GM03348 (cell line): ENCODE data around the gene TM9SF1.

ENCODE experiments used
- DNase-seq: peaks from one replicate; pipeline ENCODE4 v3.0.0; 2012; ENCODE audit warnings: low spot score

Gene TM9SF1

GRCh38 chr14:24197056-24197450, 1.8 kb upstream of the TM9SF1 start:
- no peak for DNase-seq

- peak; percentile 47 for DNase-seq
These were observed 1.1 kb upstream of the TM9SF1 start for GRCh38 chr14:24196071-24197055.

- no peak for DNase-seq
These were observed 412 bp downstream of the TM9SF1 start for GRCh38 chr14:24194873-24195185.

GRCh38 chr14:24194186-24194872, 912 bp downstream of the TM9SF1 start:
- DNase-seq, result no peak

- DNase-seq, result no peak
These were observed 2.3 kb downstream of the TM9SF1 start for GRCh38 chr14:24192933-24193332.

- DNase-seq, result no peak
These were observed 4.8 kb downstream of the TM9SF1 start for GRCh38 chr14:24190416-24190815.

GRCh38 chr14:24189460-24189859, 5.8 kb downstream of the TM9SF1 start:
- DNase-seq, result no peak

GRCh38 chr14:24189059-24189375, 6.2 kb downstream of the TM9SF1 start:
- no peak for DNase-seq

- peak; percentile 98 for DNase-seq
These were observed 6.8 kb downstream of the TM9SF1 start, which contains the start of gene IPO4 for GRCh38 chr14:24188251-24189058. Gene IPO4, minus strand, starts transcription at chr14:24188816. Its CDS starts 29 bp downstream, at chr14:24188787.

- DNase-seq, result no peak
These were observed 7.7 kb downstream of the TM9SF1 start for GRCh38 chr14:24187539-24187915.

- DNase-seq, result no peak
These were observed 8.3 kb downstream of the TM9SF1 start for GRCh38 chr14:24186831-24187538.

GRCh38 chr14:24185741-24186140, 9.5 kb downstream of the TM9SF1 start:
- no peak for DNase-seq

- no peak for DNase-seq
These were observed 10.2 kb downstream of the TM9SF1 start for GRCh38 chr14:24185026-24185425.

GRCh38 chr14:24184104-24184970, 10.9 kb downstream of the TM9SF1 start:
- no peak for DNase-seq

GRCh38 chr14:24183014-24183481, 12.2 kb downstream of the TM9SF1 start:
- no peak for DNase-seq

- no peak for DNase-seq
These were observed 12.9 kb downstream of the TM9SF1 start for GRCh38 chr14:24182110-24182882.

GRCh38 chr14:24181371-24182077, 13.7 kb downstream of the TM9SF1 start:
- DNase-seq, result no peak

- peak; percentile 65 for DNase-seq
These were observed 15.1 kb downstream of the TM9SF1 start for GRCh38 chr14:24179961-24180796.
